ENCODE results near the gene TANC1.

DNA sequence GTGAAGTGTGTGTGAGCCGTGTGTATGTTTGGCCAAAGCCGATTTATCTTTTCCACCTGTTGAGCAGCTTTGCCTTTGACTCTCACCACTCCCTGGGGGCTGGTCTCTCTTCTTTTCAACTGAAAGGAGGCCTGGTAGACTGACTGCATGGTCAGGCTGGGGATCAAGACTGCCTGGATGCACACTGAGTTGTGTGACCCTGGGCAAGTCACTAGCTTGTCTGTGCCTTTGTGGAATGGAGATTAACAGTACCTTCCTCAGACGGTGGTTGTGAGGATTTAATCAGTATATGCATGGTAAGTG lies 85.5 kb downstream of the TANC1 start:
- no peak for TF ChIP-seq CTCF (IDR thresholded peaks at IDR 0.05)
- no peak for TF ChIP-seq POLR2A (IDR thresholded peaks at IDR 0.05)
